Gastrocnemius medialis (tissue), 4 donors: ENCODE measurements around the gene FHOD3. TPM values are rescaled to one million over a fixed set of nuclear protein-coding genes. Genes with fewer than 3 reads are reported as not detected.

ENCODE experiments used
- ATAC-seq, 2 donors: fragments of 150-250 bp; one replicate each; pipeline ENCODE4 v1.9.1; 2016
- DNase-seq, 2 donors: peaks; one replicate each; pipeline ENCODE4 v3.0.0-alpha.2; 2019
- H3K27ac ChIP-seq, 4 donors: fragments of 200-600 bp; sonication (generic); 1 replicate in 1 of 4; 2 replicates in 3 of 4; pipeline ENCODE4 v1.5.1; 2016 to 2018; ENCODE audit warnings: mild to moderate bottlenecking in 2 of 4, moderate library complexity in 1 of 4
- H3K27me3 ChIP-seq, 3 donors: fragments of 200-600 bp; sonication (generic) in 2 of 3; 1 replicate in 1 of 3; 2 replicates in 2 of 3; pipeline versions ENCODE4 v1.5.1 to v1.6.0; 2016 to 2019; ENCODE audit warnings: mild to moderate bottlenecking in 1 of 3, moderate library complexity in 1 of 3
- H3K36me3 ChIP-seq, 2 donors: fragments of 200-600 bp; sonication (generic) in 1 of 2; one replicate each; pipeline ENCODE4 v1.5.1; 2017 to 2018
- H3K4me1 ChIP-seq, 2 donors: fragments of 200-600 bp; sonication (generic) in 1 of 2; one replicate each; pipeline ENCODE4 v1.5.1; 2016 to 2017; ENCODE audit warnings: mild to moderate bottlenecking in 2 of 2
- H3K4me3 ChIP-seq, 4 donors: fragments of 200-600 bp; sonication (generic) in 3 of 4; 1 replicate in 1 of 4; 2 replicates in 3 of 4; pipeline ENCODE4 v1.5.1; 2016 to 2019; ENCODE audit warnings: mild to moderate bottlenecking in 2 of 4
- H3K9me3 ChIP-seq, 3 donors: fragments of 200-600 bp; sonication (generic) in 2 of 3; 1 replicate in 1 of 3; 2 replicates in 2 of 3; pipeline ENCODE4 v1.5.1; 2016 to 2019
- CTCF ChIP-seq, 5 experiments: fragments of 450-650 bp in 3 of 5; fragments of 200-600 bp in 2 of 5; sonication (generic) in 2 of 5; IDR thresholded peaks in 4 of 5; conservative IDR thresholded peaks in 1 of 5; 1 replicate in 4 of 5; 2 replicates in 1 of 5; pipeline ENCODE4 v1.5.1; 2016 to 2019; ENCODE audit warnings: antibody characterized with exemption in 5 of 5, mild to moderate bottlenecking in 3 of 5, moderate library complexity in 3 of 5
- POLR2A ChIP-seq, 2 donors: fragments of 450-650 bp; IDR thresholded peaks; one replicate each; pipeline ENCODE4 v1.6.1; 2017; ENCODE audit warnings: antibody characterized with exemption in 2 of 2, mild to moderate bottlenecking in 2 of 2, moderate library complexity in 2 of 2
- in situ Hi-C, 4 donors: fragments of 200-750 bp; cut with MboI; loops; one replicate each; pipeline versions ENCODE4 v1.15.0 to v1.8.0; 2017; ENCODE audit warnings: low sequenced_read_pairs in 4 of 4
- intact Hi-C: fragments of 100-400 bp; cut with DNase I; formaldehyde crosslinking; loops from one replicate; pipeline ENCODE4 v1.15.1; 2023; ENCODE audit warnings: low total_unique reads
- total RNA-seq, 4 donors: library from RNA; depleted of rRNA; stranded (reverse); fragments of >200 nt; gene quantifications; one replicate each; pipeline versions ENCODE4 v1.1.0 to v1.2.3, GENCODE V29; 2016

Gene FHOD3
- total RNA-seq, 4 donors from 2014 or later, result 10.0 to 32.5 (median 17.0) TPM

- Histone ChIP-seq H3K27ac (peak overlapping the region in 2 of 4 donors; percentile 40 to 44), H3K27me3 (no peaks in the 10 kb centered on the region), H3K4me3 (no peak overlapping the region), H3K36me3 (no peaks in the 10 kb centered on the region), H3K4me1 (peaks cover 16 to 34% of the 10 kb centered on the region in 2 donors), H3K9me3 (no peaks in the 10 kb centered on the region)
- intact Hi-C loops (no loop called here), in situ Hi-C loops (no loop called here)
- TF ChIP-seq POLR2A (IDR thresholded peaks at IDR 0.05), result no peak
- TF ChIP-seq CTCF (IDR thresholded peaks at IDR 0.05 in 4 of 5, conservative IDR thresholded peaks at IDR 0.05 in 1 of 5), result no peak
- ATAC-seq (peak in 1 of 2 donors; percentile 28), DNase-seq (no peak)
Observed at GRCh38 chr18:36382854-36383253, 85.3 kb downstream of the FHOD3 start.

- H3K27me3 ChIP-seq, result no peaks in the 10 kb centered on the region
- no peak overlapping the region for H3K4me3 ChIP-seq
- intact Hi-C loops, result no loop called here
- peaks cover 30 to 44% of the 10 kb centered on the region in 2 donors for H3K4me1 ChIP-seq
- DNase-seq (no peak), ATAC-seq (no peak)
- no peaks in the 10 kb centered on the region for H3K9me3 ChIP-seq
- TF ChIP-seq CTCF (IDR thresholded peaks at IDR 0.05 in 4 of 5, conservative IDR thresholded peaks at IDR 0.05 in 1 of 5) (no peak), POLR2A (IDR thresholded peaks at IDR 0.05) (no peak)
- peak overlapping the region in 3 of 4 donors; percentile 12 to 64 (median 33) for H3K27ac ChIP-seq
- in situ Hi-C loops, result no loop called here
- H3K36me3 ChIP-seq, result no peaks in the 10 kb centered on the region
Observed at GRCh38 chr18:36386150-36386920, 88.8 kb downstream of the FHOD3 start.

GRCh38 chr18:36387310-36387709, 89.8 kb downstream of the FHOD3 start:
- H3K27ac ChIP-seq, result peak overlapping the region in 3 of 4 donors; percentile 56 to 90 (median 64)
- in situ Hi-C loops, result no loop called here
- H3K9me3 ChIP-seq, result no peaks in the 10 kb centered on the region
- TF ChIP-seq POLR2A (IDR thresholded peaks at IDR 0.05) (no peak), CTCF (IDR thresholded peaks at IDR 0.05 in 4 of 5, conservative IDR thresholded peaks at IDR 0.05 in 1 of 5) (no peak)
- ATAC-seq, result no peak
- no peak for DNase-seq
- H3K4me1 ChIP-seq, result peaks cover 39 to 45% of the 10 kb centered on the region in 2 donors
- intact Hi-C loops, result no loop called here
- H3K36me3 ChIP-seq, result no peaks in the 10 kb centered on the region
- no peak overlapping the region for H3K4me3 ChIP-seq
- H3K27me3 ChIP-seq, result no peaks in the 10 kb centered on the region

- TF ChIP-seq POLR2A (IDR thresholded peaks at IDR 0.05) (no peak), CTCF (IDR thresholded peaks at IDR 0.05 in 4 of 5, conservative IDR thresholded peaks at IDR 0.05 in 1 of 5) (no peak)
- no peaks in the 10 kb centered on the region for H3K9me3 ChIP-seq
- no peak overlapping the region for H3K4me3 ChIP-seq
- peak overlapping the region in 3 of 4 donors; percentile 22 to 90 (median 64) for H3K27ac ChIP-seq
- ATAC-seq, result no peak
- intact Hi-C loops, result no loop called here
- H3K4me1 ChIP-seq, result peaks cover 46 to 49% of the 10 kb centered on the region in 2 donors
- no peaks in the 10 kb centered on the region for H3K36me3 ChIP-seq
- no peak for DNase-seq
- H3K27me3 ChIP-seq, result no peaks in the 10 kb centered on the region
- in situ Hi-C loops, result no loop called here
Observed at GRCh38 chr18:36388310-36388709, 90.8 kb downstream of the FHOD3 start.
